Adrenal gland (tissue), 12 donors: ENCODE results near the gene MAP3K7. TPM values are rescaled to one million over a fixed set of nuclear protein-coding genes. Genes with fewer than 3 reads are reported as not detected.

ENCODE experiments used
- DNase-seq, 7 donors: peaks; one replicate each; pipeline ENCODE4 v3.0.0-alpha.2; 2019 to 2020
- H3K27ac ChIP-seq, 5 donors: fragments of 200-600 bp; sonication (generic) in 4 of 5; 1 replicate in 3 of 5; 2 replicates in 2 of 5; pipeline versions ENCODE4 v1.5.1 to v1.8.0; 2016 to 2020; ENCODE audit warnings: mild to moderate bottlenecking in 1 of 5
- H3K27me3 ChIP-seq: fragments of 200-600 bp; 2 replicates; pipeline ENCODE4 v1.8.0; 2021
- H3K36me3 ChIP-seq, 2 donors: fragments of 200-600 bp; replicated peaks in 1 of 2; 1 replicate in 1 of 2; 2 replicates in 1 of 2; pipeline versions ENCODE4 v1.5.1 to v1.8.0; 2018 to 2022
- H3K4me1 ChIP-seq, 2 donors: fragments of 200-600 bp; replicated peaks in 1 of 2; 1 replicate in 1 of 2; 2 replicates in 1 of 2; pipeline versions ENCODE4 v1.5.1 to v1.8.0; 2018 to 2021
- H3K4me3 ChIP-seq, 4 donors: fragments of 200-600 bp; sonication (generic) in 3 of 4; one replicate each; pipeline ENCODE4 v1.5.1; 2016 to 2018
- H3K9me3 ChIP-seq, 3 donors: fragments of 200-600 bp; sonication (generic) in 1 of 3; replicated peaks in 1 of 3; 1 replicate in 2 of 3; 2 replicates in 1 of 3; pipeline versions ENCODE4 v1.5.1 to v1.8.0; 2016 to 2021
- POLR2A ChIP-seq, 2 donors: fragments of 450-650 bp; IDR thresholded peaks; one replicate each; pipeline ENCODE4 v1.6.1; 2017; ENCODE audit warnings: antibody characterized with exemption in 2 of 2, mild to moderate bottlenecking in 2 of 2, moderate library complexity in 1 of 2
- WGBS, 4 donors: extraction: QIAGEN DNeasy Blood & Tissue Kit in 2 of 4; methylation state at CpG; one replicate each; pipeline versions ENCODE4 v1.1.5 to v1.1.7; 2013 to 2017; 5-methylcytosine and 5-hydroxymethylcytosine counted together
- intact Hi-C, 2 donors: fragments of 100-400 bp; cut with DNase I; formaldehyde crosslinking; loops; one replicate each; pipeline versions ENCODE4 v1.14.1 to v1.15.0; 2022 to 2023
- polyA plus RNA-seq, 3 donors: library from polyadenylated mRNA; stranded (reverse); fragments of 200-250 nt in 2 of 3; fragments of 350-450 nt in 1 of 3; fragmentation: Illumina TruSeq in 1 of 3; extraction: RNeasy Lipid Tissue Mini Kit (QIAGEN cat#74804) in 1 of 3; gene quantifications; one replicate each; pipeline ENCODE4 v1.2.3, GENCODE V29; 2013 to 2014
- total RNA-seq, 9 donors: library from RNA; depleted of rRNA in 4 of 9; stranded (reverse); fragments of >200 nt in 4 of 9; fragments of 120-200 nt in 1 of 9; fragmentation: NEBNext Ultra II Directional in 1 of 9; extraction: Animal tissue kit (Norgen Biotek cat#: 25700) in 1 of 9; gene quantifications; one replicate each; pipeline versions ENCODE4 v1.1.0 to v1.2.4, GENCODE V29; 2013 to 2023
- TF ChIP-seq, protein P1 (sequence below), 6 experiments: fragments of 450-650 bp in 4 of 6; fragments of 200-600 bp in 2 of 6; sonication (generic) in 1 of 6; IDR thresholded peaks; 1 replicate in 5 of 6; 2 replicates in 1 of 6; pipeline versions ENCODE4 v1.5.1 to v1.8.0; 2016 to 2021; ENCODE audit warnings: antibody characterized with exemption in 6 of 6, mild to moderate bottlenecking in 2 of 6, moderate library complexity in 1 of 6
- donor health status: healthy with polysubstance abuse.
- donor health status: Bipolar disorder and iron deficiency.
- donor health status: DM: yes; HTN: yes; CAD: no.
- donor health status: DM: no; HTN: no; CAD: no.
- donor health status: DM: no; HTN: no; CAD: no.
- donor health status: DM: yes; HTN: yes; CAD: no.

The MAP3K7 gene
- total and polyA plus RNA-seq, 12 donors: 14.4 to 35.1 (median 21.1) TPM

DNA sequence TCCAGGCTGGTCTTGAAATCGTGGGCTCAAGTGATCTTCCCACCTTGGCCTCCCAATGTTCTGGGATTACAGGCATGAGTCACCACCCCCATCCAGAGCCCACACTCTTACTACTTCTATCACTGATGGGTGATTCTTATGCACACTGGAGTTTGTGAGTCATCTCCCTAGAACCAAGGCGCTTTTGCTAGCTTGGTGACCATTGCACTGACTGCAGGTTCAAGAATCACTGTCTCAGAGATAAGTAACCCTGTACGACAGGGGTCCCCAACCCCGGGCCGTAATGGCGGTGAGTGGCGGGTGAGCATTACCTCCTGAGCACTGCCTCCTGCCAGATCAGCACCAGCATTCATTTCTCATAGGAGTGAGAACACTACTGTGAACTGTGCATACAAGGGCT is 118.8 kb downstream of the MAP3K7 start:
- H3K4me1 ChIP-seq: no peaks in the 10 kb centered on the region
- no peaks in the 10 kb centered on the region for H3K36me3 ChIP-seq
- H3K9me3 ChIP-seq: no peaks in the 10 kb centered on the region
- intact Hi-C loops: no loop called here
- no peak for DNase-seq
- 80 to 92% (median 87%) methylated on average over 1 to 7 of the region's 7 CpGs for WGBS, 4 donors
- TF ChIP-seq, protein P1, sequence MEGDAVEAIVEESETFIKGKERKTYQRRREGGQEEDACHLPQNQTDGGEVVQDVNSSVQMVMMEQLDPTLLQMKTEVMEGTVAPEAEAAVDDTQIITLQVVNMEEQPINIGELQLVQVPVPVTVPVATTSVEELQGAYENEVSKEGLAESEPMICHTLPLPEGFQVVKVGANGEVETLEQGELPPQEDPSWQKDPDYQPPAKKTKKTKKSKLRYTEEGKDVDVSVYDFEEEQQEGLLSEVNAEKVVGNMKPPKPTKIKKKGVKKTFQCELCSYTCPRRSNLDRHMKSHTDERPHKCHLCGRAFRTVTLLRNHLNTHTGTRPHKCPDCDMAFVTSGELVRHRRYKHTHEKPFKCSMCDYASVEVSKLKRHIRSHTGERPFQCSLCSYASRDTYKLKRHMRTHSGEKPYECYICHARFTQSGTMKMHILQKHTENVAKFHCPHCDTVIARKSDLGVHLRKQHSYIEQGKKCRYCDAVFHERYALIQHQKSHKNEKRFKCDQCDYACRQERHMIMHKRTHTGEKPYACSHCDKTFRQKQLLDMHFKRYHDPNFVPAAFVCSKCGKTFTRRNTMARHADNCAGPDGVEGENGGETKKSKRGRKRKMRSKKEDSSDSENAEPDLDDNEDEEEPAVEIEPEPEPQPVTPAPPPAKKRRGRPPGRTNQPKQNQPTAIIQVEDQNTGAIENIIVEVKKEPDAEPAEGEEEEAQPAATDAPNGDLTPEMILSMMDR (IDR thresholded peaks at IDR 0.05): no peak
- no peak for TF ChIP-seq POLR2A (IDR thresholded peaks at IDR 0.05)
- no peak overlapping the region for H3K4me3 ChIP-seq
- no peak overlapping the region for H3K27ac ChIP-seq
- H3K27me3 ChIP-seq: no peaks in the 10 kb centered on the region

DNA sequence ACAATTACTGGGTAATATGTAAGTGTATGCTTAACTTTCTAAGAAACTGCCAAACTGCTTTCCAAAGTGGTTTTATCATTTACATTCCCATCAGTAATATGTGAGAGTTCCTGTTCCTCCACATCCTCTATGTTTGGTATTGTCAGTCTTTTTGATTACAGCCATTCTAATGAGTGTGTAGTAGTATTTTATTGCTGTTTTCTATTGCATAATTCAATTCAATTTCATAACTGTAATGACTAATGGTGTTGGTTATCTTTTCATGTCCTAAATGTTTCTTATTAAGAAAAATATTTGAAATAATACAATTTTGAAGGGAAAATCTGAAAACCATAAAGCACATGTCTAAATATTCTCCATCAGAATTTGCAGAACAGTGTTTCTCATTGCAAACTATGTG is 119.3 kb downstream of the MAP3K7 start:
- intact Hi-C loops: no loop called here
- Histone ChIP-seq H3K27ac (no peak overlapping the region), H3K9me3 (no peaks in the 10 kb centered on the region), H3K4me3 (no peak overlapping the region), H3K36me3 (no peaks in the 10 kb centered on the region), H3K4me1 (no peaks in the 10 kb centered on the region), H3K27me3 (no peaks in the 10 kb centered on the region)
- no peak for DNase-seq
- TF ChIP-seq, protein P1 (IDR thresholded peaks at IDR 0.05): no peak
- TF ChIP-seq POLR2A (IDR thresholded peaks at IDR 0.05): no peak

DNA sequence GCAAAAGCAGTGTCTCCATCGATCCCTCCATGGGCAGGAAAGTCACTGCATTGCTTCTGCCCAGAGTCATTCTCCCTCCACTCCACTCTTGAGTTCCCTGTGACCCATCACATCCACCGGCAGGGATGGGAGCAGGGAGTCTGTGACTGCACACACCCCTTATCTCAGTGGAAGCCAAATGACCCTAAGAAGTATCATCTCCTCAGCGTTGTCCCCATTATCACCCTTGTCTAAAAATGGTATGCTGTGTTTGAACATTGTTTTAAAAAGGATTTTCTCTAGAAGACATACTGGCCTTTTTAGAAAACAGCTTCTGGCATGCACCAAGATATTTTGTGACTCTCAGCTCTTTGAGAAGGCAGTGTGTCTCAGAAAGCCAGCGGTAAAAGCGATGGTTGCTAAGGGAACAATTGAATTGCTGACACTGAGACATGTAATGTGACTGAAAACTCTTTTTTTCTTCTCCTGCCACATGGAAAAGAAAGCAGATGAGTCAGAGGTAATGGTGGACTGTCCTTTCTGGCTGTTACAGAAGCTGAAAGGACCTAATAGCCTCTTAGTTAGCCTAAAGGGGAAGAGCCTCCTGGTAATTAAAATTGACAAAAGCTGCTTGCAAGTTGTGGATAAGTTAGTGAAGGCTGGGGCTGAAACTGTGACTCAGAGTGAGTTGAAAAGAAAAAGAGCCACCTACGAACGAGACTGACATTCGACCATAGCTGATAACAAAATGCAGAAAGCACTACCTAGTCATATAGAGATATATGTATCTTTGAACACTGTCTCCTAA is 120.5 kb downstream of the MAP3K7 start:
- WGBS, 4 donors: 60 to 62% (median 61%) methylated on average over 8 of the region's 8 CpGs
- Histone ChIP-seq H3K4me1 (no peaks in the 10 kb centered on the region), H3K9me3 (no peaks in the 10 kb centered on the region), H3K27ac (no peak overlapping the region), H3K4me3 (no peak overlapping the region), H3K27me3 (no peaks in the 10 kb centered on the region), H3K36me3 (no peaks in the 10 kb centered on the region)
- no peak for DNase-seq
- intact Hi-C loops: no loop called here
- TF ChIP-seq, protein P1 (IDR thresholded peaks at IDR 0.05): no peak
- no peak for TF ChIP-seq POLR2A (IDR thresholded peaks at IDR 0.05)

DNA sequence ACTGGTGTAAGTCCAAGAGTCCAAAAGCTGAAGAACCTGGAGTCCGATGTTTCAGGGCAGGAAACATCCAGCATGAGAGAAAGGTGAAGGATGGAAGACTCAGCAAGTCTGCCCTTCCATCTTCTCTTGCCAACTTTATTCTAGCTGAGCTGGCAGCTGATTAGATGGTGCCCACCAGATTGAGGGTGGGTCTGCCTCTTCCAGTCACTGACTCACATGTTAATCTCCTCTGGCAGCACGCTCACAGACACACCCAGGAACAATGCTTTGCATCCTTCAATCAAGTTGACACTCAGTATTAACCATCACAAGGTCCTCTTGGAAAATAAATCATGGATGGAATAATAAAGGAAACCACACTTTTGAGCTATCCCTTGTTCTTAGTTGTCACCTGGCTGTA is 121.2 kb downstream of the MAP3K7 start:
- no peaks in the 10 kb centered on the region for H3K9me3 ChIP-seq
- H3K4me3 ChIP-seq: no peak overlapping the region
- no peak overlapping the region for H3K27ac ChIP-seq
- no peak for TF ChIP-seq POLR2A (IDR thresholded peaks at IDR 0.05)
- TF ChIP-seq, protein P1 (IDR thresholded peaks at IDR 0.05): no peak
- H3K4me1 ChIP-seq: no peaks in the 10 kb centered on the region
- no peaks in the 10 kb centered on the region for H3K27me3 ChIP-seq
- DNase-seq: no peak
- intact Hi-C loops: no loop called here
- H3K36me3 ChIP-seq: no peaks in the 10 kb centered on the region
- WGBS, 4 donors: 91 to 96% (median 95%) methylated on average over 2 of the region's 2 CpGs
